ENCODE data around the gene NXPH2.
"Not testable (repeated sequence)": the region's sequence is repeated elsewhere in the genome, so short reads cannot be mapped to it uniquely, and the experiment has no call there.

The NXPH2 gene

GRCh38 chr2:138711812-138712211, 68.4 kb downstream of the NXPH2 start:
- no peak for DNase-seq (ENCODE audit: low read depth in 2 of 2)

- DNase-seq (ENCODE audit: low read depth in 2 of 2) = peak; percentile 25
Observed at GRCh38 chr2:138708682-138709241, 71.4 kb downstream of the NXPH2 start.

GRCh38 chr2:138707392-138708074, 72.7 kb downstream of the NXPH2 start:
- peak; percentile 84 for DNase-seq (ENCODE audit: low read depth in 2 of 2)

- DNase-seq (ENCODE audit: low read depth in 2 of 2) = no peak
Observed at GRCh38 chr2:138703242-138703641, 76.9 kb downstream of the NXPH2 start.

- DNase-seq (ENCODE audit: low read depth in 2 of 2) = no peak
Observed at GRCh38 chr2:138700716-138701115, 79.5 kb downstream of the NXPH2 start.

- no peak for DNase-seq (ENCODE audit: low read depth in 2 of 2)
Observed at GRCh38 chr2:138699421-138699820, 80.8 kb downstream of the NXPH2 start.

- no peak for DNase-seq (ENCODE audit: low read depth in 2 of 2)
Observed at GRCh38 chr2:138698428-138698827, 81.8 kb downstream of the NXPH2 start.

- DNase-seq (ENCODE audit: low read depth in 2 of 2) = no peak
Observed at GRCh38 chr2:138691667-138692066, 88.5 kb downstream of the NXPH2 start.

GRCh38 chr2:138689705-138690104, 90.5 kb downstream of the NXPH2 start:
- DNase-seq (ENCODE audit: low read depth in 2 of 2) = no peak

- DNase-seq (ENCODE audit: low read depth in 2 of 2) = no peak
Observed at GRCh38 chr2:138682163-138682562, 98.0 kb downstream of the NXPH2 start.

GRCh38 chr2:138677221-138677620, 103.0 kb downstream of the NXPH2 start:
- DNase-seq (ENCODE audit: low read depth in 2 of 2) = no peak

GRCh38 chr2:138676619-138677021, 103.6 kb downstream of the NXPH2 start:
- no peak for DNase-seq (ENCODE audit: low read depth in 2 of 2)

- no peak for DNase-seq (ENCODE audit: low read depth in 2 of 2)
Observed at GRCh38 chr2:138671566-138671965, 108.6 kb downstream of the NXPH2 start.

- DNase-seq (ENCODE audit: low read depth in 2 of 2) = no peak
Observed at GRCh38 chr2:138670734-138671133, 109.5 kb downstream of the NXPH2 start.

GRCh38 chr2:138665937-138666336, 114.3 kb downstream of the NXPH2 start:
- no peak for DNase-seq (ENCODE audit: low read depth in 2 of 2)

GRCh38 chr2:138658187-138658894, 121.8 kb downstream of the NXPH2 start:
- DNase-seq (ENCODE audit: low read depth in 2 of 2) = no peak

- no peak for DNase-seq (ENCODE audit: low read depth in 2 of 2)
Observed at GRCh38 chr2:138654146-138654545, 126.0 kb downstream of the NXPH2 start.

GRCh38 chr2:138652378-138652777, 127.8 kb downstream of the NXPH2 start:
- no peak for DNase-seq (ENCODE audit: low read depth in 2 of 2)

- no peak for DNase-seq (ENCODE audit: low read depth in 2 of 2)
Observed at GRCh38 chr2:138649571-138649970, 130.6 kb downstream of the NXPH2 start.

- DNase-seq (ENCODE audit: low read depth in 2 of 2) = no peak
Observed at GRCh38 chr2:138648606-138649005, 131.6 kb downstream of the NXPH2 start.

- DNase-seq (ENCODE audit: low read depth in 2 of 2) = not testable (repeated sequence)
Observed at GRCh38 chr2:138644776-138645175, 135.4 kb downstream of the NXPH2 start.

GRCh38 chr2:138640921-138641676, 139.1 kb downstream of the NXPH2 start:
- DNase-seq (ENCODE audit: low read depth in 2 of 2) = no peak

Data from fibroblast of skin of left biceps (primary cell).